HepG2 (cell line): Measurements from ENCODE around the gene MRPL43. TPM values are rescaled to one million over a fixed set of nuclear protein-coding genes. Genes with fewer than 3 reads are reported as not detected.

Experiments
- ATAC-seq: fragments of 200-7000 bp; cut with Tn5 transposase; 3 replicates; pipeline ENCODE4 v1.9.1; 2020; ENCODE audit warnings: mild to moderate bottlenecking, moderate library complexity
- BruUV-seq: library from RNA; stranded (reverse); fragments of 400-500 nt; replicated peaks from 2 replicates; lab custom pipeline; 2021; lab: Mats Ljungman, UMichigan
- CTCF ChIA-PET: fragments of 300-600 bp; formaldehyde crosslinking; extraction: SDS; loops from one replicate; lab custom pipeline; 2021; ENCODE audit warnings: low total read pairs, inconsistent platforms, low intra/inter-chr PET ratio; lab: Yijun Ruan, JAX
- POLR2A ChIA-PET: fragments of 350-600 bp; sonication (Branson Sonifier 250); formaldehyde crosslinking; loops from one replicate; lab custom pipeline; 2020; ENCODE audit warnings: antibody characterized with exemption, inconsistent platforms; lab: Yijun Ruan, JAX
- DNase-seq: peaks from one replicate; pipeline ENCODE4 v3.0.0-alpha.2; 2015; ENCODE audit warnings: low spot score
- FAIRE-seq: peaks from 3 replicates; lab custom pipeline; 2011; peaks lifted over from hg19 to GRCh38; lab: Jason Lieb, UNC
- H2AFZ ChIP-seq: one replicate; pipeline ENCODE4 v1.6.1; 2011; ENCODE audit warnings: low read length, inconsistent platforms
- H3K27ac ChIP-seq: fragments of 300-600 bp; 3 replicates; pipeline ENCODE4 v1.8.0; 2011; ENCODE audit warnings: mixed run types, mild to moderate bottlenecking, mixed read lengths, low read length, inconsistent platforms; ENCODE audit not compliant: insufficient read depth; ENCODE audit errors: extremely low read length
- H3K27me3 ChIP-seq, 2 experiments: fragments of 200-600 bp in 1 of 2; 2 replicates in 1 of 2; 3 replicates in 1 of 2; pipeline versions ENCODE4 v1.6.0 to v1.8.0; 2011; ENCODE audit warnings: low read length in 2 of 2, mild to moderate bottlenecking in 2 of 2, moderate library complexity in 2 of 2, inconsistent platforms in 1 of 2; ENCODE audit not compliant: insufficient read depth in 2 of 2, control insufficient read depth in 1 of 2
- H3K36me3 ChIP-seq, 2 experiments: fragments of 200-600 bp in 1 of 2; replicated peaks in 1 of 2; 2 replicates in 1 of 2; 3 replicates in 1 of 2; pipeline versions ENCODE4 v1.5.1 to v1.8.0; 2011; ENCODE audit warnings: low read length in 2 of 2, inconsistent platforms in 1 of 2; ENCODE audit not compliant: insufficient read depth in 2 of 2, control insufficient read depth in 1 of 2
- H3K4me1 ChIP-seq: 2 replicates; pipeline ENCODE4 v1.5.1; 2012; ENCODE audit warnings: low read length, inconsistent platforms; ENCODE audit not compliant: insufficient read depth
- H3K4me2 ChIP-seq: 2 replicates; pipeline ENCODE4 v1.6.0; 2011; ENCODE audit warnings: low read depth, low read length, inconsistent platforms
- H3K4me3 ChIP-seq, 3 experiments: fragments of 200-600 bp in 1 of 3; sonication (generic), shearing (Covaris generic) in 1 of 3; replicated peaks in 1 of 3; 2 replicates each; pipeline ENCODE4 v1.5.1; 2011 to 2016; ENCODE audit warnings: low read length in 3 of 3, inconsistent platforms in 2 of 3, low read depth in 2 of 3, mild to moderate bottlenecking in 2 of 3, control low read depth in 1 of 3, mixed read lengths in 1 of 3; ENCODE audit not compliant: insufficient read depth in 1 of 3
- H3K79me2 ChIP-seq: one replicate; pipeline ENCODE4 v1.6.1; 2011; ENCODE audit warnings: low read length, inconsistent platforms; ENCODE audit not compliant: insufficient read depth
- H3K9ac ChIP-seq: 2 replicates; pipeline ENCODE4 v1.6.0; 2011; ENCODE audit warnings: mild to moderate bottlenecking, low read depth, low read length, inconsistent platforms; ENCODE audit not compliant: insufficient read depth
- H3K9me3 ChIP-seq: 2 replicates; pipeline ENCODE4 v1.5.1; 2012; ENCODE audit warnings: mild to moderate bottlenecking, low read length
- H4K20me1 ChIP-seq: 2 replicates; pipeline ENCODE4 v1.6.0; 2011; ENCODE audit warnings: inconsistent platforms, mild to moderate bottlenecking, low read length, moderate library complexity; ENCODE audit not compliant: insufficient read depth
- GLI4 ChIP-seq: sonication (generic); formaldehyde crosslinking; IDR thresholded peaks from 2 replicates; pipeline ENCODE4 v1.5.1; 2020; ENCODE audit warnings: missing genetic modification reagents, mild to moderate bottlenecking, moderate library complexity, borderline replicate concordance
- GZF1 ChIP-seq: sonication (generic); formaldehyde crosslinking; IDR thresholded peaks from 2 replicates; pipeline ENCODE4 v1.5.1; 2020; ENCODE audit warnings: mild to moderate bottlenecking, missing genetic modification reagents
- HOXA9 ChIP-seq: sonication (generic); formaldehyde crosslinking; IDR thresholded peaks from 2 replicates; pipeline ENCODE4 v1.8.1; 2022; ENCODE audit warnings: missing genetic modification reagents, mild to moderate bottlenecking, moderate library complexity, borderline replicate concordance
- KDM5A ChIP-seq: fragments of 200-600 bp; sonication (generic); IDR thresholded peaks from 2 replicates; pipeline ENCODE4 v1.7.0; 2018; ENCODE audit warnings: antibody characterized with exemption, mild to moderate bottlenecking, low read length, borderline replicate concordance
- KLF11 ChIP-seq: IDR thresholded peaks from 2 replicates; pipeline ENCODE4 v1.6.1; 2016; ENCODE audit warnings: missing compliant biosample characterization
- KLF16 ChIP-seq, 2 experiments: sonication (generic) in 1 of 2; formaldehyde crosslinking in 1 of 2; IDR thresholded peaks; 2 replicates each; pipeline versions ENCODE4 v1.6.1 to v1.8.0; 2016 to 2023; ENCODE audit warnings: missing genetic modification reagents in 2 of 2, missing compliant biosample characterization in 1 of 2
- KMT2A ChIP-seq: sonication (generic); formaldehyde crosslinking; IDR thresholded peaks from 2 replicates; pipeline ENCODE4 v1.4.0; 2020; ENCODE audit warnings: missing genetic modification reagents
- NR2F2 ChIP-seq: IDR thresholded peaks from 2 replicates; pipeline ENCODE4 v1.6.1; 2012; ENCODE audit warnings: low read depth, inconsistent platforms, borderline replicate concordance
- POLR2AphosphoS5 ChIP-seq: IDR thresholded peaks from 2 replicates; pipeline ENCODE4 v1.6.1; 2012; ENCODE audit warnings: low read depth, low read length
- SAP130 ChIP-seq: IDR thresholded peaks from 2 replicates; pipeline ENCODE4 v1.6.1; 2016; ENCODE audit warnings: low read depth
- TEAD2 ChIP-seq: sonication (generic); formaldehyde crosslinking; IDR thresholded peaks from 2 replicates; pipeline ENCODE4 v1.9.0; 2021; ENCODE audit warnings: missing genetic modification reagents
- TOPORS ChIP-seq: sonication (generic); formaldehyde crosslinking; IDR thresholded peaks from 2 replicates; pipeline ENCODE4 v1.8.0; 2023; ENCODE audit warnings: mild to moderate bottlenecking, missing genetic modification reagents
- ZBTB20 ChIP-seq: sonication (generic); formaldehyde crosslinking; IDR thresholded peaks from 2 replicates; pipeline ENCODE4 v1.8.1; 2023; ENCODE audit warnings: missing genetic modification reagents, low read depth, mild to moderate bottlenecking, borderline replicate concordance
- ZFP90 ChIP-seq: sonication (generic); formaldehyde crosslinking; IDR thresholded peaks from 2 replicates; pipeline ENCODE4 v1.8.0; 2022; ENCODE audit warnings: missing genetic modification reagents, mild to moderate bottlenecking, inconsistent platforms, borderline replicate concordance
- ZNF451 ChIP-seq: sonication (generic); formaldehyde crosslinking; IDR thresholded peaks from 2 replicates; pipeline ENCODE4 v1.5.0; 2020; ENCODE audit warnings: mild to moderate bottlenecking, missing genetic modification reagents
- ZNF570 ChIP-seq: sonication (generic); formaldehyde crosslinking; IDR thresholded peaks from 2 replicates; pipeline ENCODE4 v1.4.0; 2020; ENCODE audit warnings: mild to moderate bottlenecking, missing genetic modification reagents, borderline replicate concordance
- ZNF713 ChIP-seq: sonication (generic); formaldehyde crosslinking; IDR thresholded peaks from 2 replicates; pipeline ENCODE4 v1.4.0; 2020; ENCODE audit warnings: mild to moderate bottlenecking, missing genetic modification reagents
- WGBS: methylation state at CpG from one replicate; pipeline ENCODE4 v1.1.6; 2017; ENCODE audit warnings: low lambda C conversion rate; 5-methylcytosine and 5-hydroxymethylcytosine counted together
- in situ Hi-C: cut with HindIII; loops from 2 replicates; pipeline ENCODE4 v1.10.0; 2017; ENCODE audit warnings: low pct_unique_long_range_greater_than_20kb; ENCODE audit not compliant: extremely low pct_ligation_motif_present
- intact Hi-C: fragments of 100-400 bp; cut with micrococcal nuclease; formaldehyde crosslinking; loops from one replicate; pipeline ENCODE4 v1.10.0; 2022; ENCODE audit not compliant: unreplicated experiment
- polyA plus RNA-seq, 8 experiments: library from polyadenylated mRNA; depleted of rRNA in 3 of 8; stranded (reverse) in 7 of 8; unstranded in 1 of 8; fragments of >200 nt; fragmentation: Illumina TruSeq in 4 of 8; extraction: Trizol in 4 of 8; gene quantifications; 2 replicates each; pipeline versions ENCODE4 v1.2.1 to v1.2.3, GENCODE V29; 2011 to 2016; ENCODE audit warnings: low read depth in 4 of 8, missing spikeins in 1 of 8, mixed read lengths in 1 of 8; ENCODE audit not compliant: insufficient read depth in 1 of 8
- total RNA-seq, 5 experiments: library from RNA; depleted of rRNA; stranded (reverse); fragments of >200 nt; fragmentation: Illumina TruSeq; extraction: Trizol; gene quantifications; 2 replicates each; pipeline ENCODE4 v1.2.3, GENCODE V29; 2016; ENCODE audit warnings: low read depth in 1 of 5
- TF ChIP-seq, protein P1 (sequence below): sonication (generic); formaldehyde crosslinking; IDR thresholded peaks from 2 replicates; pipeline ENCODE4 v1.4.0; 2020; ENCODE audit warnings: low read depth, mild to moderate bottlenecking, missing genetic modification reagents
- TF ChIP-seq, protein P2 (sequence below): sonication (generic); formaldehyde crosslinking; IDR thresholded peaks from 2 replicates; pipeline ENCODE4 v1.4.0; 2020; ENCODE audit warnings: mild to moderate bottlenecking, missing genetic modification reagents
- TF ChIP-seq, protein P3 (sequence below): IDR thresholded peaks from 2 replicates; pipeline ENCODE4 v1.6.1; 2016; ENCODE audit warnings: low read depth

MRPL43 gene
- total and polyA plus RNA-seq, 2 of the 13 experiments (the other 11 are each of a cell fraction or from before 2014, with no cell fraction given), result 71.0 to 73.7 TPM

DNA sequence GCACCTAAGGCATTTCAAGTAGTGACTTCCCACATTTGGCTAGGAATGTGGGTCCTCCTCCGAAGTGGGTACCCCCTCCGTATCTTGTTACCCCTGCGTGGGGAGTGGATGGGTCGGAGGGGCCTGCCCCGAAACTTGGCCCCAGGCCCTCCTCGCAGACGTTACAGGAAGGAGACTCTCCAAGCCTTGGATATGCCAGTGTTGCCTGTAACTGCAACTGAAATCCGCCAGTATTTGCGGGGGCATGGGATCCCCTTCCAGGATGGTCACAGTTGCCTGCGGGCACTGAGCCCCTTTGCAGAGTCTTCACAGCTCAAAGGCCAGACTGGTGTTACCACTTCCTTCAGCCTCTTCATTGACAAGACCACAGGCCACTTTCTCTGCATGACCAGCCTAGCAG lies 869 bp upstream of the MRPL43 start (continued):
- TF ChIP-seq, protein P1, sequence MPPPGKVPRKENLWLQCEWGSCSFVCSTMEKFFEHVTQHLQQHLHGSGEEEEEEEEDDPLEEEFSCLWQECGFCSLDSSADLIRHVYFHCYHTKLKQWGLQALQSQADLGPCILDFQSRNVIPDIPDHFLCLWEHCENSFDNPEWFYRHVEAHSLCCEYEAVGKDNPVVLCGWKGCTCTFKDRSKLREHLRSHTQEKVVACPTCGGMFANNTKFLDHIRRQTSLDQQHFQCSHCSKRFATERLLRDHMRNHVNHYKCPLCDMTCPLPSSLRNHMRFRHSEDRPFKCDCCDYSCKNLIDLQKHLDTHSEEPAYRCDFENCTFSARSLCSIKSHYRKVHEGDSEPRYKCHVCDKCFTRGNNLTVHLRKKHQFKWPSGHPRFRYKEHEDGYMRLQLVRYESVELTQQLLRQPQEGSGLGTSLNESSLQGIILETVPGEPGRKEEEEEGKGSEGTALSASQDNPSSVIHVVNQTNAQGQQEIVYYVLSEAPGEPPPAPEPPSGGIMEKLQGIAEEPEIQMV, result no peak
- TF ChIP-seq KLF16 (CRISPR knock-in tag; IDR thresholded peaks at IDR 0.05), result no peak
- no peak for TF ChIP-seq ZNF713 (CRISPR knock-in tag)
- TF ChIP-seq SAP130, result no peak
- no peak for TF ChIP-seq NR2F2
- no peak for TF ChIP-seq HOXA9 (CRISPR knock-in tag)
- no peak for TF ChIP-seq GLI4 (CRISPR knock-in tag)
- TF ChIP-seq ZFP90 (CRISPR knock-in tag), result no peak
- no peak for TF ChIP-seq TOPORS (CRISPR knock-in tag)
- no peak for TF ChIP-seq ZNF451 (CRISPR knock-in tag)
- no peak for TF ChIP-seq POLR2AphosphoS5
- TF ChIP-seq, protein P2, sequence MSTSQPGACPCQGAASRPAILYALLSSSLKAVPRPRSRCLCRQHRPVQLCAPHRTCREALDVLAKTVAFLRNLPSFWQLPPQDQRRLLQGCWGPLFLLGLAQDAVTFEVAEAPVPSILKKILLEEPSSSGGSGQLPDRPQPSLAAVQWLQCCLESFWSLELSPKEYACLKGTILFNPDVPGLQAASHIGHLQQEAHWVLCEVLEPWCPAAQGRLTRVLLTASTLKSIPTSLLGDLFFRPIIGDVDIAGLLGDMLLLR (CRISPR knock-in tag), result no peak

DNA sequence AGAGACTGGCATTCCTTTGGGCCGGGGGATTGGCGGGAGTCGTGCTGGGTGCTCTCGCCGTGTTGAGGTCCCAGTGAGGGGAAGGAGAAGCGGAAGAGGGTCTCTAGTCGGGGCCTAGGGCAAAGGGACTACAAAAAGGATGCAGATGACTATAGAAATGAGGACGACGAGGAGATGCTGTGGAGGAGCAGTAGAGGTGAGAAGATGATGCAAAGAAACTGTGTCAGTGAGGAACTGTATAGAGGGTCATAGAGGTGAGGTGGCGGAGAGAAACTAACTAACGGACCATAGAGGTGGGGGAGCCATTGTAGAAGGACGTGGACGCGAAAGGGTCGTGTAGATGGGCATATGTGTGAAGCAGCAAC lies 370 bp upstream of the MRPL43 start:
- ChIA-PET POLR2A (interaction anchor here (0.9 to 23.0 kb wide), 4 partner anchors 10 to 21 kb away, joined by 3 to 277 read pairs (median 28); partner anchors contain the start of genes LZTS2 and SEMA4G), CTCF (no interaction called here)
- peaks cover 53% of the 10 kb centered on the region for H3K4me1 ChIP-seq
- DNase-seq, result no peak
- peaks cover 15 to 52% of the 10 kb centered on the region in 2 experiments for H3K36me3 ChIP-seq
- WGBS, result under 1% methylated on average over 15 of the region's 15 CpGs
- in situ Hi-C loops, result no loop called here
- intact Hi-C loops, result loop anchor here (1.0 kb wide), 1 partner anchor 16 kb away; no protein-coding TSS in a partner anchor
- H3K27me3 ChIP-seq, result no peaks in the 10 kb centered on the region; a peak in 1 of 5 replicates
- FAIRE-seq, result no peak
- H3K4me3 ChIP-seq, result peak overlapping the region; percentile 77 to 96 (median 91)
- H3K79me2 ChIP-seq, result peaks cover 50% of the 10 kb centered on the region
- no TSS peak for BruUV-seq
- H3K9me3 ChIP-seq, result no peaks in the 10 kb centered on the region
- no peaks in the 10 kb centered on the region for H4K20me1 ChIP-seq
- H2AFZ ChIP-seq, result no peak overlapping the region
- peak overlapping the region; percentile 83 for H3K9ac ChIP-seq
- peak; percentile 1 for ATAC-seq
- H3K27ac ChIP-seq, result peak overlapping the region; percentile 83
- peak overlapping the region; percentile 97 for H3K4me2 ChIP-seq
- TF ChIP-seq GZF1 (CRISPR knock-in tag), result no peak
- TF ChIP-seq KLF11 (CRISPR knock-in tag), result 0 out of 2 replicates have a peak, but pooled peaks have one; percentile 4
- peak; percentile 11; the same call in 1 of the 2 replicates for TF ChIP-seq ZBTB20 (CRISPR knock-in tag)
- no peak for TF ChIP-seq ZNF570 (CRISPR knock-in tag)
- no peak for TF ChIP-seq TEAD2 (CRISPR knock-in tag)
- TF ChIP-seq KMT2A (CRISPR knock-in tag), result 0 out of 2 replicates have a peak, but pooled peaks have one; percentile 0
- no peak for TF ChIP-seq TOPORS (CRISPR knock-in tag)
- TF ChIP-seq, protein P3, sequence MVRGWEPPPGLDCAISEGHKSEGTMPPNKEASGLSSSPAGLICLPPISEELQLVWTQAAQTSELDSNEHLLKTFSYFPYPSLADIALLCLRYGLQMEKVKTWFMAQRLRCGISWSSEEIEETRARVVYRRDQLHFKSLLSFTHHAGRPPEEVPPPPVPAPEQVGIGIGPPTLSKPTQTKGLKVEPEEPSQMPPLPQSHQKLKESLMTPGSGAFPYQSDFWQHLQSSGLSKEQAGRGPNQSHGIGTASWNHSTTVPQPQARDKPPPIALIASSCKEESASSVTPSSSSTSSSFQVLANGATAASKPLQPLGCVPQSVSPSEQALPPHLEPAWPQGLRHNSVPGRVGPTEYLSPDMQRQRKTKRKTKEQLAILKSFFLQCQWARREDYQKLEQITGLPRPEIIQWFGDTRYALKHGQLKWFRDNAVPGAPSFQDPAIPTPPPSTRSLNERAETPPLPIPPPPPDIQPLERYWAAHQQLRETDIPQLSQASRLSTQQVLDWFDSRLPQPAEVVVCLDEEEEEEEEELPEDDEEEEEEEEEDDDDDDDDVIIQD (CRISPR knock-in tag), result no peak
- TF ChIP-seq KDM5A, result peak; percentile 45; the same call in 1 of the 2 replicates
